Measurements from ENCODE around the gene ASCL5. TPM values are rescaled to one million over a fixed set of nuclear protein-coding genes. Genes with fewer than 3 reads are reported as not detected.

Gene ASCL5
- total RNA-seq, 1 experiment from 2014 or later = 0.31 TPM

GRCh38 chr1:201083741-201084140 is 43.2 kb downstream of the ASCL5 start (continued):
- TF ChIP-seq RORB (CRISPR knock-in tag; IDR thresholded peaks at IDR 0.05) (no peak), GABPB1 (CRISPR knock-in tag; IDR thresholded peaks at IDR 0.05) (no peak)

- no peaks in the 10 kb centered on the region; the same call in 1 of the 2 replicates for H3K4me1 Mint-ChIP-seq
- H3K9me3 Mint-ChIP-seq = no peaks in the 10 kb centered on the region
- DNase-seq (ENCODE audit: low spot score) (no peak), ATAC-seq (no peak)
- TF ChIP-seq, protein P1, sequence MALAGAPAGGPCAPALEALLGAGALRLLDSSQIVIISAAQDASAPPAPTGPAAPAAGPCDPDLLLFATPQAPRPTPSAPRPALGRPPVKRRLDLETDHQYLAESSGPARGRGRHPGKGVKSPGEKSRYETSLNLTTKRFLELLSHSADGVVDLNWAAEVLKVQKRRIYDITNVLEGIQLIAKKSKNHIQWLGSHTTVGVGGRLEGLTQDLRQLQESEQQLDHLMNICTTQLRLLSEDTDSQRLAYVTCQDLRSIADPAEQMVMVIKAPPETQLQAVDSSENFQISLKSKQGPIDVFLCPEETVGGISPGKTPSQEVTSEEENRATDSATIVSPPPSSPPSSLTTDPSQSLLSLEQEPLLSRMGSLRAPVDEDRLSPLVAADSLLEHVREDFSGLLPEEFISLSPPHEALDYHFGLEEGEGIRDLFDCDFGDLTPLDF (CRISPR knock-in tag; IDR thresholded peaks at IDR 0.05) = no peak
- TF ChIP-seq, protein P2, sequence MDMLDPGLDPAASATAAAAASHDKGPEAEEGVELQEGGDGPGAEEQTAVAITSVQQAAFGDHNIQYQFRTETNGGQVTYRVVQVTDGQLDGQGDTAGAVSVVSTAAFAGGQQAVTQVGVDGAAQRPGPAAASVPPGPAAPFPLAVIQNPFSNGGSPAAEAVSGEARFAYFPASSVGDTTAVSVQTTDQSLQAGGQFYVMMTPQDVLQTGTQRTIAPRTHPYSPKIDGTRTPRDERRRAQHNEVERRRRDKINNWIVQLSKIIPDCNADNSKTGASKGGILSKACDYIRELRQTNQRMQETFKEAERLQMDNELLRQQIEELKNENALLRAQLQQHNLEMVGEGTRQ (CRISPR knock-in tag; IDR thresholded peaks at IDR 0.05) = no peak
- no peaks in the 10 kb centered on the region for H3K27me3 Mint-ChIP-seq (ENCODE audit: low read depth)
- no peak overlapping the region for H3K4me3 Mint-ChIP-seq
- H3K36me3 Mint-ChIP-seq = no peaks in the 10 kb centered on the region
- POLR2A ChIA-PET = no interaction called here
- CTCF ChIA-PET = interaction anchor here (1.0 to 3.5 kb wide), 9 partner anchors 9 to 143 kb away, joined by 3 to 24 read pairs (median 6); no protein-coding TSS in a partner anchor
- H3K27ac Mint-ChIP-seq = no peak overlapping the region
These were observed 46.8 kb downstream of the ASCL5 start for GRCh38 chr1:201080135-201080534.

DNA sequence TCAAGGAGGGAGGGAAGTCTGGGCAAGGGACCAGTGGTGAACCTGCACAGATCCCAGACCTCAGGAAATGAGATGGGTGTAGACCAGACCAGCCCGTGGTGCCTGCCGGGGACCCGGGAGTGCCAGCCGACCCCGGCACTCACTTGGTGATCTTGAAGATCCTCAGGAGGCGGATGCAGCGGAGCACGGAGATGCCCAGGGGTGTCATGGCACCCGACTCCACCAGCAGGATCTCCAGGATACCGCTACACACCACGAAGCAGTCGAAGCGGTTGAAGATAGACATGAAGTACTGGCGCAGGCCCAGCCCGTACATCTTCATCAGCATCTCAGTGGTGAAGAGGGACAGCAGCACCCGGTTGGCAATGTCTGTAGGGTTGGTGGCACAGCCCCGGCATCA is 49.2 kb downstream of the ASCL5 start:
- Mint-ChIP-seq H3K4me3 (no peak overlapping the region), H3K4me1 (no peaks in the 10 kb centered on the region; the same call in 1 of the 2 replicates), H3K27ac (no peak overlapping the region), H3K36me3 (no peaks in the 10 kb centered on the region), H3K27me3 (ENCODE audit: low read depth) (no peaks in the 10 kb centered on the region), H3K9me3 (no peaks in the 10 kb centered on the region)
- TF ChIP-seq EMX1 (CRISPR knock-in tag; IDR thresholded peaks at IDR 0.05) (no peak), ATF2 (CRISPR knock-in tag; IDR thresholded peaks at IDR 0.05; ENCODE audit: borderline replicate concordance, low read depth) (no peak), TEAD4 (CRISPR knock-in tag; IDR thresholded peaks at IDR 0.05) (no peak), ZNF396 (CRISPR knock-in tag; IDR thresholded peaks at IDR 0.05; ENCODE audit: borderline replicate concordance) (no peak), NFE2L1 (CRISPR knock-in tag; IDR thresholded peaks at IDR 0.05) (no peak), E2F5 (CRISPR knock-in tag; IDR thresholded peaks at IDR 0.05) (no peak), RELA (CRISPR knock-in tag; IDR thresholded peaks at IDR 0.05; ENCODE audit: borderline replicate concordance) (no peak), ARID4B (CRISPR knock-in tag; IDR thresholded peaks at IDR 0.05; ENCODE audit: borderline replicate concordance) (no peak), CDX4 (CRISPR knock-in tag; IDR thresholded peaks at IDR 0.05; ENCODE audit: borderline replicate concordance) (no peak), KAT7 (CRISPR knock-in tag; IDR thresholded peaks at IDR 0.05; ENCODE audit: borderline replicate concordance) (no peak)
- TF ChIP-seq, protein P3, sequence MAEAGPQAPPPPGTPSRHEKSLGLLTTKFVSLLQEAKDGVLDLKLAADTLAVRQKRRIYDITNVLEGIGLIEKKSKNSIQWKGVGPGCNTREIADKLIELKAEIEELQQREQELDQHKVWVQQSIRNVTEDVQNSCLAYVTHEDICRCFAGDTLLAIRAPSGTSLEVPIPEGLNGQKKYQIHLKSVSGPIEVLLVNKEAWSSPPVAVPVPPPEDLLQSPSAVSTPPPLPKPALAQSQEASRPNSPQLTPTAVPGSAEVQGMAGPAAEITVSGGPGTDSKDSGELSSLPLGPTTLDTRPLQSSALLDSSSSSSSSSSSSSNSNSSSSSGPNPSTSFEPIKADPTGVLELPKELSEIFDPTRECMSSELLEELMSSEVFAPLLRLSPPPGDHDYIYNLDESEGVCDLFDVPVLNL (CRISPR knock-in tag; IDR thresholded peaks at IDR 0.05; ENCODE audit: borderline replicate concordance, low read depth) = no peak
- TF ChIP-seq, protein P4, sequence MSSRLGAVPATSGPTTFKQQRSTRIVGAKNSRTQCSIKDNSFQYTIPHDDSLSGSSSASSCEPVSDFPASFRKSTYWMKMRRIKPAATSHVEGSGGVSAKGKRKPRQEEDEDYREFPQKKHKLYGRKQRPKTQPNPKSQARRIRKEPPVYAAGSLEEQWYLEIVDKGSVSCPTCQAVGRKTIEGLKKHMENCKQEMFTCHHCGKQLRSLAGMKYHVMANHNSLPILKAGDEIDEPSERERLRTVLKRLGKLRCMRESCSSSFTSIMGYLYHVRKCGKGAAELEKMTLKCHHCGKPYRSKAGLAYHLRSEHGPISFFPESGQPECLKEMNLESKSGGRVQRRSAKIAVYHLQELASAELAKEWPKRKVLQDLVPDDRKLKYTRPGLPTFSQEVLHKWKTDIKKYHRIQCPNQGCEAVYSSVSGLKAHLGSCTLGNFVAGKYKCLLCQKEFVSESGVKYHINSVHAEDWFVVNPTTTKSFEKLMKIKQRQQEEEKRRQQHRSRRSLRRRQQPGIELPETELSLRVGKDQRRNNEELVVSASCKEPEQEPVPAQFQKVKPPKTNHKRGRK (CRISPR knock-in tag; IDR thresholded peaks at IDR 0.05; ENCODE audit: borderline replicate concordance) = no peak
- TF ChIP-seq, protein P5, sequence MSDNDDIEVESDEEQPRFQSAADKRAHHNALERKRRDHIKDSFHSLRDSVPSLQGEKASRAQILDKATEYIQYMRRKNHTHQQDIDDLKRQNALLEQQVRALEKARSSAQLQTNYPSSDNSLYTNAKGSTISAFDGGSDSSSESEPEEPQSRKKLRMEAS (CRISPR knock-in tag; IDR thresholded peaks at IDR 0.05) = no peak
- ATAC-seq (no peak), DNase-seq (ENCODE audit: low spot score) (no peak)
- POLR2A ChIA-PET = interaction anchor here (0.6 to 0.7 kb wide), 2 partner anchors 21 to 295 kb away, joined by 3 to 8 read pairs; no protein-coding TSS in a partner anchor
- CTCF ChIA-PET = no interaction called here

Data from WTC11 (cell line).